Activated CD4-positive, alpha-beta T cell treated with anti-CD3 and anti-CD28 coated beads, Interleukin-2, amount 50 U/mL, for 1 hour (primary cell): ENCODE data around the gene JPH4.
"Not testable (repeated sequence)": the region's sequence is repeated elsewhere in the genome, so short reads cannot be mapped to it uniquely, and the experiment has no call there.

Experiments
- DNase-seq: peaks from one replicate; pipeline ENCODE4 v3.0.0-alpha.2; 2020

JPH4 gene

GRCh38 chr14:23544511-23545447 lies 33.8 kb downstream of the JPH4 start:
- DNase-seq = no peak

- DNase-seq = no peak
Observed at GRCh38 chr14:23543403-23543802, 35.2 kb downstream of the JPH4 start.

- no peak for DNase-seq
Observed at GRCh38 chr14:23542261-23542660, 36.3 kb downstream of the JPH4 start.

- DNase-seq = no peak
Observed at GRCh38 chr14:23540141-23540469, 38.5 kb downstream of the JPH4 start.

GRCh38 chr14:23539248-23540140 lies 39.1 kb downstream of the JPH4 start:
- no peak for DNase-seq

GRCh38 chr14:23538785-23539184 lies 39.8 kb downstream of the JPH4 start:
- DNase-seq = no peak

- DNase-seq = no peak
Observed at GRCh38 chr14:23538050-23538718, 40.4 kb downstream of the JPH4 start.

- DNase-seq = no peak
Observed at GRCh38 chr14:23537351-23538049, 41.1 kb downstream of the JPH4 start.

GRCh38 chr14:23536906-23537305 lies 41.7 kb downstream of the JPH4 start:
- DNase-seq = not testable (repeated sequence)

- no peak for DNase-seq
Observed at GRCh38 chr14:23536494-23536893, 42.1 kb downstream of the JPH4 start.

- DNase-seq = no peak
Observed at GRCh38 chr14:23535943-23536342, 42.6 kb downstream of the JPH4 start.

- no peak for DNase-seq
Observed at GRCh38 chr14:23533652-23534435, 44.7 kb downstream of the JPH4 start.

- DNase-seq = no peak
Observed at GRCh38 chr14:23532658-23533057, 45.9 kb downstream of the JPH4 start.

- DNase-seq = no peak
Observed at GRCh38 chr14:23531391-23531790, 47.2 kb downstream of the JPH4 start.

- no peak for DNase-seq
Observed at GRCh38 chr14:23530375-23531055, 48.1 kb downstream of the JPH4 start.

- DNase-seq = no peak
Observed at GRCh38 chr14:23529016-23529415, 49.6 kb downstream of the JPH4 start.

GRCh38 chr14:23528555-23528954 lies 50.0 kb downstream of the JPH4 start:
- DNase-seq = no peak

GRCh38 chr14:23525611-23526010 lies 53.0 kb downstream of the JPH4 start:
- DNase-seq = no peak

- no peak for DNase-seq
Observed at GRCh38 chr14:23524954-23525353, 53.6 kb downstream of the JPH4 start.

GRCh38 chr14:23523229-23524016 lies 55.2 kb downstream of the JPH4 start:
- no peak for DNase-seq
